ENCODE data around the gene ENDOU. TPM values are rescaled to one million over a fixed set of nuclear protein-coding genes. Genes with fewer than 3 reads are reported as not detected.

The ENDOU gene
- total RNA-seq, 2 experiments from 2014 or later: not detected

Other genes with a start within 250 kb of the ENDOU start
- 10 to 100 TPM; 41.3 to 51.4 TPM for gene RPAP3, start 19.5 kb downstream of the ENDOU start, total RNA-seq
- 1 to 10 TPM; 1.5 to 1.9 TPM for gene RAPGEF3, start 33.4 kb upstream of the ENDOU start, total RNA-seq
- 10 to 100 TPM; 13.9 to 18.5 TPM for gene SLC48A1, start 47.7 kb upstream of the ENDOU start, total RNA-seq
- gene HDAC7, start 94.4 kb upstream of the ENDOU start, total RNA-seq: 100 to 1,000 TPM; 226 to 284 TPM
- gene VDR, start 179.5 kb upstream of the ENDOU start, total RNA-seq: 10 to 100 TPM; 34.9 to 69.8 TPM
- gene TMEM106C, start 238.1 kb upstream of the ENDOU start, total RNA-seq: 100 to 1,000 TPM; 162 to 174 TPM

Measured in activated CD8-positive, alpha-beta memory T cell treated with anti-CD3 and anti-CD28 coated beads, Interleukin-2, amount 10 ng/mL, durations not matched to agents 7 days and 5 days (primary cell).